HEK293 (cell line): ENCODE results near the gene SLC25A12.

Experiments used
- CTCF ChIA-PET: fragments of 350-600 bp; formaldehyde crosslinking; extraction: SDS; loops from one replicate; lab custom pipeline; 2021; ENCODE audit warnings: antibody characterized with exemption; lab: Yijun Ruan, JAX
- POLR2A ChIA-PET: fragments of 300-600 bp; formaldehyde crosslinking; extraction: SDS; loops from one replicate; lab custom pipeline; 2020; ENCODE audit warnings: antibody characterized with exemption, inconsistent platforms; lab: Yijun Ruan, JAX
- H3K27ac ChIP-seq: fragments of 200-500 bp; sonication (Bioruptor generic); 2 replicates; pipeline ENCODE4 v1.5.1; 2014; ENCODE audit warnings: low read depth, low read length, control low read depth, inconsistent platforms; ENCODE audit errors: extremely low read depth
- H3K36me3 ChIP-seq, 2 experiments: fragments of 200-500 bp in 1 of 2; sonication (Bioruptor generic) in 1 of 2; 1 replicate in 1 of 2; 2 replicates in 1 of 2; pipeline ENCODE4 v1.5.1; 2014 to 2017; ENCODE audit warnings: inconsistent platforms in 2 of 2, low read length in 2 of 2; ENCODE audit not compliant: control insufficient read depth in 2 of 2, insufficient read depth in 1 of 2
- H3K4me1 ChIP-seq: fragments of 200-500 bp; sonication (Bioruptor generic); 2 replicates; pipeline ENCODE4 v1.5.1; 2014; ENCODE audit warnings: mild to moderate bottlenecking, low read length, inconsistent platforms; ENCODE audit not compliant: control insufficient read depth, insufficient read depth
- H3K4me3 ChIP-seq: 2 replicates; pipeline ENCODE4 v1.5.1; 2011; ENCODE audit warnings: low read depth, mild to moderate bottlenecking, control low read depth, low read length, moderate library complexity
- H3K9me3 ChIP-seq: fragments of 200-500 bp; sonication (Bioruptor generic); 2 replicates; pipeline ENCODE4 v1.5.1; 2014; ENCODE audit warnings: low read depth, low read length, inconsistent platforms; ENCODE audit not compliant: control insufficient read depth, insufficient read depth
- GLIS1 ChIP-seq: fragments of 450-650 bp; formaldehyde crosslinking; IDR thresholded peaks from 2 replicates; pipeline ENCODE4 v1.5.1; 2016; ENCODE audit warnings: missing biosample characterization, missing genetic modification characterization
- MZF1 ChIP-seq: fragments of 450-650 bp; formaldehyde crosslinking; IDR thresholded peaks from 2 replicates; pipeline ENCODE4 v1.5.1; 2017; ENCODE audit warnings: missing biosample characterization, missing genetic modification characterization, borderline replicate concordance
- OSR2 ChIP-seq: fragments of 450-650 bp; formaldehyde crosslinking; IDR thresholded peaks from 2 replicates; pipeline ENCODE4 v1.5.1; 2016; ENCODE audit warnings: missing biosample characterization, missing genetic modification characterization
- SCRT1 ChIP-seq: fragments of 450-650 bp; formaldehyde crosslinking; IDR thresholded peaks from 2 replicates; pipeline ENCODE4 v1.5.1; 2016; ENCODE audit warnings: missing biosample characterization, missing genetic modification characterization, borderline replicate concordance
- SETDB1 ChIP-seq: IDR thresholded peaks from one replicate; pipeline ENCODE4 v1.6.1; 2017; ENCODE audit warnings: mild to moderate bottlenecking, low read length, moderate library complexity, mixed read lengths; ENCODE audit not compliant: insufficient read length
- TRIM28 ChIP-seq: IDR thresholded peaks from 2 replicates; pipeline ENCODE4 v1.6.1; 2011; ENCODE audit warnings: low read length, control low read depth, borderline replicate concordance
- WT1 ChIP-seq: fragments of 450-650 bp; formaldehyde crosslinking; IDR thresholded peaks from 2 replicates; pipeline ENCODE4 v1.5.1; 2016; ENCODE audit warnings: missing biosample characterization, missing genetic modification characterization
- ZBTB1 ChIP-seq: fragments of 450-650 bp; formaldehyde crosslinking; IDR thresholded peaks from 2 replicates; pipeline ENCODE4 v1.5.1; 2016; ENCODE audit warnings: missing biosample characterization, missing genetic modification characterization
- ZBTB7A ChIP-seq: fragments of 450-650 bp; formaldehyde crosslinking; IDR thresholded peaks from 2 replicates; pipeline ENCODE4 v1.5.1; 2016; ENCODE audit warnings: low read depth, missing biosample characterization, missing genetic modification characterization
- ZNF16 ChIP-seq: fragments of 450-650 bp; formaldehyde crosslinking; IDR thresholded peaks from 2 replicates; pipeline ENCODE4 v1.5.1; 2016; ENCODE audit warnings: low read depth, missing biosample characterization, missing genetic modification characterization
- ZNF174 ChIP-seq: fragments of 450-650 bp; formaldehyde crosslinking; IDR thresholded peaks from 2 replicates; pipeline ENCODE4 v1.5.0; 2017; ENCODE audit warnings: missing biosample characterization, mild to moderate bottlenecking, missing genetic modification characterization
- ZNF324 ChIP-seq: fragments of 450-650 bp; formaldehyde crosslinking; IDR thresholded peaks from 2 replicates; pipeline ENCODE4 v1.5.1; 2016; ENCODE audit warnings: missing biosample characterization, missing genetic modification characterization
- ZNF341 ChIP-seq: fragments of 450-650 bp; formaldehyde crosslinking; IDR thresholded peaks from 2 replicates; pipeline ENCODE4; 2016; ENCODE audit warnings: low read depth, missing biosample characterization, missing genetic modification characterization
- ZNF350 ChIP-seq: fragments of 450-650 bp; formaldehyde crosslinking; IDR thresholded peaks from 2 replicates; pipeline ENCODE4 v1.5.0; 2017; ENCODE audit warnings: missing biosample characterization, mild to moderate bottlenecking, missing genetic modification characterization
- ZNF37A ChIP-seq: fragments of 450-650 bp; IDR thresholded peaks from 2 replicates; pipeline ENCODE4 v1.5.1; 2018; ENCODE audit warnings: missing biosample characterization, missing genetic modification characterization
- ZNF426 ChIP-seq: fragments of 450-650 bp; formaldehyde crosslinking; IDR thresholded peaks from 2 replicates; pipeline ENCODE4 v1.5.1; 2017; ENCODE audit warnings: missing biosample characterization, missing genetic modification characterization, mild to moderate bottlenecking, inconsistent platforms, moderate library complexity
- ZNF48 ChIP-seq: fragments of 450-650 bp; formaldehyde crosslinking; IDR thresholded peaks from 2 replicates; pipeline ENCODE4 v1.5.1; 2016; ENCODE audit warnings: missing biosample characterization, missing genetic modification characterization
- ZNF510 ChIP-seq: fragments of 450-650 bp; formaldehyde crosslinking; IDR thresholded peaks from 2 replicates; pipeline ENCODE4 v1.5.1; 2018; ENCODE audit warnings: mild to moderate bottlenecking, missing genetic modification characterization, missing biosample characterization; ENCODE audit not compliant: insufficient replicate concordance
- ZNF521 ChIP-seq: fragments of 450-650 bp; formaldehyde crosslinking; IDR thresholded peaks from 2 replicates; pipeline ENCODE4 v1.5.1; 2017; ENCODE audit warnings: missing biosample characterization, mild to moderate bottlenecking, missing genetic modification characterization
- ZNF561 ChIP-seq: fragments of 450-650 bp; IDR thresholded peaks from 2 replicates; pipeline ENCODE4 v1.5.1; 2018; ENCODE audit warnings: missing biosample characterization, missing genetic modification characterization, borderline replicate concordance
- ZNF571 ChIP-seq: fragments of 450-650 bp; formaldehyde crosslinking; IDR thresholded peaks from 2 replicates; pipeline ENCODE4 v1.5.0; 2017; ENCODE audit warnings: missing biosample characterization, missing genetic modification characterization
- ZNF585B ChIP-seq: fragments of 450-650 bp; formaldehyde crosslinking; IDR thresholded peaks from 2 replicates; pipeline ENCODE4 v1.5.1; 2016; ENCODE audit warnings: missing biosample characterization, missing genetic modification characterization
- ZNF596 ChIP-seq: fragments of 450-650 bp; IDR thresholded peaks from 2 replicates; pipeline ENCODE4 v1.5.0; 2018; ENCODE audit warnings: missing biosample characterization, mild to moderate bottlenecking, missing genetic modification characterization, moderate library complexity
- ZNF654 ChIP-seq: fragments of 450-650 bp; formaldehyde crosslinking; IDR thresholded peaks from 2 replicates; pipeline ENCODE4 v1.5.1; 2016; ENCODE audit warnings: low read depth, missing biosample characterization, missing genetic modification characterization
- ZNF692 ChIP-seq: fragments of 450-650 bp; formaldehyde crosslinking; IDR thresholded peaks from 2 replicates; pipeline ENCODE4 v1.5.1; 2016; ENCODE audit warnings: missing biosample characterization, missing genetic modification characterization
- TF ChIP-seq, protein P1 (sequence below): fragments of 450-650 bp; formaldehyde crosslinking; IDR thresholded peaks from 2 replicates; pipeline ENCODE4 v1.5.1; 2016; ENCODE audit warnings: missing biosample characterization, missing genetic modification characterization
- TF ChIP-seq, protein P2 (sequence below): fragments of 450-650 bp; formaldehyde crosslinking; IDR thresholded peaks from 2 replicates; pipeline ENCODE4 v1.5.1; 2016; ENCODE audit warnings: missing biosample characterization, missing genetic modification characterization

The SLC25A12 gene

DNA sequence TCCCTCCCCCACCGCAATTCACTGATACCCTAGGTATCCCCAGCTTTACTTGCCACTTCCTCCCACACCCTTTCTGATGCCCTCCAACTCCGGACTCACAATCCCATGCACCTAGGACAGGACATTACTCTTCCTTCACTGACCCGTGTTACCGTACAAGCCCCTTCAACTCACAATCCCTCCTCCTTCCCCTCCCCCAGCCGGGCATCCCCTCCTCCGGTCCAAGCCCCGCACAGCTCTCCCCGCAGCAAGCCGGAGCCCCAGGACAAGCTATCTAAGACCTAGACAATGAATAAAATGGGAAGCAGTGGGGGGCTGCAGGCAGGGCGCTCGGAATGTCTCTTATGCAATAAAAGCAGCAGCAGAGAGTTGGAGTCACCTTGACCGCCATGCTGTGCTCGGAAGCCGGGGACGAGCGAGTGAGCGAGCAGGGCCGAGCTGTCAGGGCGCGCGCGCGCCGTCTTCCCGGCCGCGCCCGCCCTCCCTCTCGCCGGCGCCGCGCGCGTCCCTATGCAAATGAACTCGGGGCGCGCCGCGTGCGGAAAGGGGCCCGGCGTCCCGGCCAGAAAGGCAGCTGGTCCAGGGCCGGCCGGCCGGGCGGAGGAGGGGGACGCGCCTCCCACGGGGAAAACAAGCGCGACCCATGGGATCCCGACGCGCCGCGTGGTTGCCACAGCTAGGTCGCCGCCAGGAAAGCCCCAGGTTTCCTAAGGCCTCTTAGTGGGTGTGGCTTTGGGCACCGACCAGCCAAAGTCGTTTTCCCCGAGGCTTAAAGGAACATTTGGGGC is at the start of gene SLC25A12 (continued):
- no peak for TF ChIP-seq ZNF571 (tag by site-specific recombination)
- TF ChIP-seq MZF1: peak; percentile 43; the same call in 1 of the 2 replicates
- TF ChIP-seq ZBTB7A (tag by site-specific recombination): no peak
- TF ChIP-seq, all 188 proteins: peak for 42

GRCh38 chr2:171941316-171941699 is 47.3 kb upstream of the SLC25A12 start:
- TF ChIP-seq ZBTB1 (tag by site-specific recombination): no peak
- TF ChIP-seq TRIM28: peak; percentile 59; the same call in 1 of the 2 replicates
- no peak for TF ChIP-seq ZNF585B (tag by site-specific recombination)
- TF ChIP-seq, protein P1, sequence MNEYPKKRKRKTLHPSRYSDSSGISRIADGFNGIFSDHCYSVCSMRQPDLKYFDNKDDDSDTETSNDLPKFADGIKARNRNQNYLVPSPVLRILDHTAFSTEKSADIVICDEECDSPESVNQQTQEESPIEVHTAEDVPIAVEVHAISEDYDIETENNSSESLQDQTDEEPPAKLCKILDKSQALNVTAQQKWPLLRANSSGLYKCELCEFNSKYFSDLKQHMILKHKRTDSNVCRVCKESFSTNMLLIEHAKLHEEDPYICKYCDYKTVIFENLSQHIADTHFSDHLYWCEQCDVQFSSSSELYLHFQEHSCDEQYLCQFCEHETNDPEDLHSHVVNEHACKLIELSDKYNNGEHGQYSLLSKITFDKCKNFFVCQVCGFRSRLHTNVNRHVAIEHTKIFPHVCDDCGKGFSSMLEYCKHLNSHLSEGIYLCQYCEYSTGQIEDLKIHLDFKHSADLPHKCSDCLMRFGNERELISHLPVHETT (tag by site-specific recombination): no peak
- TF ChIP-seq ZNF692 (tag by site-specific recombination): no peak
- TF ChIP-seq ZNF341: no peak
- TF ChIP-seq SETDB1: peak; percentile 52
- TF ChIP-seq ZNF16: no peak
- no peak for TF ChIP-seq ZNF48 (tag by site-specific recombination)
- TF ChIP-seq OSR2: no peak
- TF ChIP-seq ZNF350 (tag by site-specific recombination): no peak
- TF ChIP-seq ZNF510 (tag by site-specific recombination): no peak
- TF ChIP-seq ZNF324 (tag by site-specific recombination): no peak
- no peak for TF ChIP-seq WT1 (tag by site-specific recombination)
- no peak for TF ChIP-seq ZNF174 (tag by site-specific recombination)
- no peak for TF ChIP-seq ZNF596 (tag by site-specific recombination)
- no peak for TF ChIP-seq ZNF426 (tag by site-specific recombination)
- peak; percentile 89 for TF ChIP-seq ZNF37A (tag by site-specific recombination)
- ChIA-PET POLR2A (interaction anchor here (1.0 kb wide), 1 partner anchor 144 kb away, joined by 3 read pairs; the partner anchor contains the start of gene DLX1), CTCF (interaction anchor here (0.6 to 0.7 kb wide), 2 partner anchors 10 to 233 kb away, joined by 3 to 7 read pairs; no protein-coding TSS in a partner anchor)
- Histone ChIP-seq H3K27ac (no peak overlapping the region), H3K4me3 (no peak overlapping the region), H3K9me3 (no peaks in the 10 kb centered on the region), H3K4me1 (peaks cover 1% of the 10 kb centered on the region; the same call in 1 of the 2 replicates), H3K36me3 (peaks cover 0 to 18% of the 10 kb centered on the region in 2 experiments; a peak in 2 of 3 replicates)

DNA sequence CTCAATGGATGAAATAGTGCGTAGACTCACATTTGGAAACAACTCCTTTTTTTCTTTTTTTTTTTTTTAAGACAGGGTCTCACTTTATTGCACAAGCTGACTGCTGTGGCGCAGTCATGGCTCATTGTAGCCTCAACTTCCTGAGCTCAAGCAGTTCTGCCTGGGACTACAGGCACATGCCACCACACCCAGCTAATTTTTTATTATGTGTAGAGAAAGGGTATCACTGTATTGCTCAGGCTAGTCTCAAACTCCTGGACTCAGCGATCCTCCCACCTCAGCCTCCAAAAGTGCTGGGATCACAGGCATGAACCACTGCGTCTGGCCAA is 45.7 kb upstream of the SLC25A12 start:
- POLR2A ChIA-PET: no interaction called here

More for the DNA sequence above, 45.7 kb upstream of the SLC25A12 start:
- H3K9me3 ChIP-seq: no peaks in the 10 kb centered on the region
- CTCF ChIA-PET: interaction anchor here (0.6 to 0.9 kb wide), 2 partner anchors 16 to 186 kb away, joined by 4 to 6 read pairs; no protein-coding TSS in a partner anchor
- H3K4me3 ChIP-seq: no peak overlapping the region
- no peak for TF ChIP-seq SCRT1 (tag by site-specific recombination)
- TF ChIP-seq ZNF654 (tag by site-specific recombination): no peak
- no peak for TF ChIP-seq TRIM28
- no peak for TF ChIP-seq ZNF561 (tag by site-specific recombination)
- TF ChIP-seq, protein P2, sequence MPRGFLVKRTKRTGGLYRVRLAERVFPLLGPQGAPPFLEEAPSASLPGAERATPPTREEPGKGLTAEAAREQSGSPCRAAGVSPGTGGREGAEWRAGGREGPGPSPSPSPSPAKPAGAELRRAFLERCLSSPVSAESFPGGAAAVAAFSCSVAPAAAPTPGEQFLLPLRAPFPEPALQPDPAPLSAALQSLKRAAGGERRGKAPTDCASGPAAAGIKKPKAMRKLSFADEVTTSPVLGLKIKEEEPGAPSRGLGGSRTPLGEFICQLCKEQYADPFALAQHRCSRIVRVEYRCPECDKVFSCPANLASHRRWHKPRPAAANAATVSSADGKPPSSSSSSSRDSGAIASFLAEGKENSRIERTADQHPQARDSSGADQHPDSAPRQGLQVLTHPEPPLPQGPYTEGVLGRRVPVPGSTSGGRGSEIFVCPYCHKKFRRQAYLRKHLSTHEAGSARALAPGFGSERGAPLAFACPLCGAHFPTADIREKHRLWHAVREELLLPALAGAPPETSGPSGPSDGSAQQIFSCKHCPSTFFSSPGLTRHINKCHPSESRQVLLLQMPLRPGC: no peak
- TF ChIP-seq GLIS1 (tag by site-specific recombination): no peak
- no peak for TF ChIP-seq ZNF521 (tag by site-specific recombination)
- no peak overlapping the region for H3K27ac ChIP-seq
- H3K36me3 ChIP-seq: peaks cover 0 to 21% of the 10 kb centered on the region in 2 experiments; a peak in 2 of 3 replicates
- H3K4me1 ChIP-seq: no peaks in the 10 kb centered on the region
